GM12801 (cell line): ENCODE measurements around the gene KRT72.

Experiments used
- CTCF ChIP-seq: IDR thresholded peaks from one replicate; pipeline ENCODE4 v1.5.1; 2011; ENCODE audit warnings: control low read depth; ENCODE audit not compliant: insufficient read length; ENCODE audit errors: extremely low read depth

KRT72 gene

GRCh38 chr12:52600941-52601481 is at the start of gene KRT72:
Gene KRT72 (minus strand): TSS chr12:52601463. CDS start chr12:52601452, 11 bp downstream.
- no peak for TF ChIP-seq CTCF

- TF ChIP-seq CTCF, result no peak
These were observed 49.3 kb upstream of the KRT72 start for GRCh38 chr12:52650520-52651081.

- TF ChIP-seq CTCF, result no peak
These were observed 47.8 kb upstream of the KRT72 start for GRCh38 chr12:52649066-52649465.

- no peak for TF ChIP-seq CTCF
These were observed 46.8 kb upstream of the KRT72 start for GRCh38 chr12:52648012-52648550.

- TF ChIP-seq CTCF, result no peak
These were observed 46.3 kb upstream of the KRT72 start for GRCh38 chr12:52647601-52648000.

- no peak for TF ChIP-seq CTCF
These were observed 45.4 kb upstream of the KRT72 start for GRCh38 chr12:52646613-52647012.

GRCh38 chr12:52645982-52646381 is 44.7 kb upstream of the KRT72 start:
- no peak for TF ChIP-seq CTCF
